Dedifferentiated amniotic fluid mesenchymal stem cell (primary cell): ENCODE measurements around the gene RDH5.
"Not testable (repeated sequence)": the region's sequence is repeated elsewhere in the genome, so short reads cannot be mapped to it uniquely, and the experiment has no call there.

Source experiments
- DNase-seq: peaks from one replicate; pipeline ENCODE4 v3.0.0-alpha.2; 2016; ENCODE audit errors: extremely low spot score

The RDH5 gene

DNA sequence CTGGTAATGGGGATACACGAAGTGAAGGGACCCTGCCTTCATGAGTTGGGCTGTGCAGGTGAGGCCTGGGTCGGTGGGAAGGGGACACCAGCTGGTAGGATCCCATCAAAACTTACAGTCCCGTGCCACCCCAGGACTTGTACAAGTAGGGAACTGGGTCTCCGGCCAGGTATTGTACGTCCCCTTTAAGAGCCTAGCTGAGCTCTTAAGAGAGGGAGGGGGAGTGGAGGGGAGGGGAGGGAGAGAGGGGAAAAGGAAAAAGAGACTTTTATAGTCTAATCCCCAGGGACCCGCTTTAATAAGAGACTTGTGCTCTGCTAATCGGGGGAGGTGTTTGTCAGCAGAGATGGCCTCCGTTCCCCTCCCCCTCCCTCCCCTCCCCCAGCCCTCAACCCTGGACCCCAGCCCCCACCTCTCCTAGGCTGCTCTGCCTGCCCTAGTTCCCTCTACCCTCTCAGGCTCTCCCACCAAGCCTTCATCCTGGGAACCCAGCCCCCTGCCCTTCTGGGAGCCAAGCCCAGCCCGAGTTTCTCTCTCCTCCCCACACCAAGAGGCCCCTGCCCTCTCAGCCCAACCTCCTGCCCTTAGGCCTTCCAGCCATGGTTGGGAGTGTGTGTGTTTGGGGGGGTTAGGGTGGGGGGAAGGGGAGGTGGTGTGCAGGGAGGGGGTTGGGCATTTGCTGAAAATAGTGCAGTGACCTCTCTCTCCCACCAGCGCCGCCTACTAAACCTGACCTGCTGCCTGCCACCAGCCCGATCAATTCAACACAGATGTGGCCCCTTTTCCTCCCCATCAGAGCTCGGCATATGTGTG lies 25.4 kb downstream of the RDH5 start:
- no peak for DNase-seq

DNA sequence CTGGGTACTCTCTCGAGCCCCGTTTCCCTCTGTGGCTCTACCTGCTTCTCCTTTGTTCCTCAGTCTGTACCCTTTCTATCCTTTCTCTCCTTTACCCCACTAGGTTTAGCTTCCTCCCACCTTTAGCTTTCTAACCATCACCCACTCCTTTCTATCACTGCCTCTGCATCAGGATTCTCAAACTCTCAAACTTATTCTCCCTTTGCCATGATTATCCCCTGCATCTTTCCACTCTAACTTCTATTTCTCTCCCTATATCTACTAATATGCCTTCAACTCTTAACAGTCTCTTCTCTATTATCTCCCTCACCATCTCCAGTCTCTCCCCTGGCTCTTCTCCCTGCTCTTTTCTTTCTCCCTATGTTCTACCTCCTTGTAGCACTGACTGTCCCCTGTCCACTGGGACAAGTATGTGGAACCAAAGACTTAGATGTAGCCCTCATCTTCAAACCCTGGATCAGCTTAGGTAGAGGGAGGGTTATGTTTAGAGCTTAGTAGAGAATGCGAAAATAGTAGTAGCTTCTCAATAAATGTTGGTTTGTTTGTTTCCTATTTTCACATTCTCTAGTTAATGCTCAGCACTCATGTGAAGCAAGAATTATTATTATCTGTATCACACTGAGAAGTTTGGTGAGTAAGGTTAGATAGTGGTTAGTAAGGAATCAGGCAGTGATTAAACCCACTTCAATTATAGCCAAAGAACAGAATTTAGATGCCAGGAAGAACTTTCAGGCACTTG lies 26.1 kb downstream of the RDH5 start:
- no peak for DNase-seq

DNA sequence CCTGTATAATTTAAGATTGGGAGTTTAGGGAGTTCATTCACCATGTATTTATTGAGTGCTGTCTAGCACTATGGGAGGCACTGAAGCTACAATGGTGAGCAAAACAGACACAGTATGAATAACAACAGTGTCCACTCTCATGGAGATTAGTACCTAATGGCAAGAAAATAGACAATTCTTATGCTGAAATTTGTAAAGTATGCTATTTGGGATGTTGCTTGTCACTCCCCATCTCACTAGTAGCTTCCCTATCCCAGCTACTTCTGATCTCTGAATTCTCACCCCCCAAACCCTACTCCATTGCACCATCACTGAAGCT lies 26.7 kb downstream of the RDH5 start:
- DNase-seq = no peak

DNA sequence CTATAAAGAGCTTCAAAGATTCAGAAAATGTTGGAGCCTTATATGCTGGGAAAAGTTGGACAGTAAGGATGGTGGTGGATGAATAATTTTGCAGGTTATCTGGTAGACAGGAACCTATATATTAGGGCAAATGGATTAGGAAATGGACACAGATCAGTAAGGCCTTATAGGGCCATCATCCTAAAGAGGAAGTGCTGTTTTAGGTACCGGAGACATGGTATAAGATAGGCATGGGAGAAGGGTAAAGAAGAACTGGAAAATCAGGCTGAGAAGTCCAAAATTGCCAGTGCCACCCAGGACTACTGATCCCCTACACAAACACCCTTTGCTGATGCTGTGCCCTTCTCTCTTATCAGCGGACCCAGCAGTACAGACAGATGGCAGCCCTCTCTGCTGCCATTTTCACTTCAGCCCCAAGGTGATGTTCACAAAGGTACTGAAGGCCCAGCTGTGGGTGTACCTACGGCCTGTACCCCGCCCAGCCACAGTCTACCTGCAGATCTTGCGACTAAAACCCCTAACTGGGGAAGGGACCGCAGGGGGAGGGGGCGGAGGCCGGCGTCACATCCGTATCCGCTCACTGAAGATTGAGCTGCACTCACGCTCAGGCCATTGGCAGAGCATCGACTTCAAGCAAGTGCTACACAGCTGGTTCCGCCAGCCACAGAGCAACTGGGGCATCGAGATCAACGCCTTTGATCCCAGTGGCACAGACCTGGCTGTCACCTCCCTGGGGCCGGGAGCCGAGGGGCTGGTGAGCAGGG lies 28.2 kb downstream of the RDH5 start:
- DNase-seq = no peak

DNA sequence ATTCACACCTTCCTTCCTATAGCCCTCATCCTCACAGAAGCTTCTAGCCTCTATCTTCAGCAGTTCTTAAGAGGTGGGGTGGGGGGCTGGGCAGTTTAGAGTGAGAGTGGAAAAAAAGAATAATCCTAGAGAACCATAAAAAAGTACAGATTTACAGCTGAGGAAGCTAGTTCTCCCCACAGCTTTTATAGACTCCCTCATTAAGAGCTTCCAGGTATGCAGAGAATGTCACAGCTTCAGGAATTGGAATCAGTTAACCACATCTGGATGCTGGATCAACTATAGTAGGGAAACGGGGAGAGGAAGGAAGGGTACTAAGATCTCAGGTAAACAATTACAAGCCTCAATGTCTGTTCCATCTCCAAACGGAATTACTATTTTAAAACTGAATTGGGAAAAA lies 35.1 kb downstream of the RDH5 start:
- DNase-seq = no peak

DNA sequence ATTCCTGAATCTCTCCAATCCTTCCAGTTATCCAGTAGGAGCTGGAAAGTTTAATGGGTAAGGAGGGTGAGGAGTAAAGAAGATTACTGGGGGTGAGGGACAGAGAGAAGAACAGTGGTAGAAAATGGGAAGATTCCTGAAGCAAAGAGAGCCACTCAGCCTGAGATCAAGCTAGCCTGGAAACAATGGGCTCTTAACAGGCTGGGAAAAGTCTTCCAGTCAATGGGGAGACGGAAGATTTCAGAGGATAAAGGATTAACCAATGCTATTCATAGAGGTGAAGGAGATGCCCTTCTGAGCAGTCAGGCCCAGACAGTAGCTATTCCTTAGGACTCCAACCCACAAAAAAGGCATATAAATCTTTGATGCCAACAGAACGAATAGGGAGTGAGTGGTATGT lies 37.5 kb downstream of the RDH5 start:
- no peak for DNase-seq

DNA sequence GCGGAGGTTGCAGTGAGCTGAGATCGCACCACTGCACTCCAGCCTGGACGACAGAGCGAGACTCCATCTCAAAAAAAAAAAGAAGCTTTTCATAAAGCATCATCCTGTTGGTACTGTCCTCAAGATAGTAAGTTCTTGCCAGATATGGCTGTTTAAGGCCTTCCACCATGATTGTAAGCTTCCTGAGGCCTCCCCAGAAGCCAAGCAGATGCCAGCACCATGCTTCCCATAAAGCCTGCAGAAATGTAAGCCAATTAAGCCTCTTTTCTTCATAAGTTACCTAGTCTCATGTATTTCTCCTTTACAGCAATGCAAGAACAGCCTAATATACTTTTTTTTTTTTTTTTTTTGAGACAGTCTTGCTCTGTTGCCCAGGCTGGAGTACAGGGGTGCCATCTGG lies 38.4 kb downstream of the RDH5 start:
- DNase-seq = not testable (repeated sequence)

DNA sequence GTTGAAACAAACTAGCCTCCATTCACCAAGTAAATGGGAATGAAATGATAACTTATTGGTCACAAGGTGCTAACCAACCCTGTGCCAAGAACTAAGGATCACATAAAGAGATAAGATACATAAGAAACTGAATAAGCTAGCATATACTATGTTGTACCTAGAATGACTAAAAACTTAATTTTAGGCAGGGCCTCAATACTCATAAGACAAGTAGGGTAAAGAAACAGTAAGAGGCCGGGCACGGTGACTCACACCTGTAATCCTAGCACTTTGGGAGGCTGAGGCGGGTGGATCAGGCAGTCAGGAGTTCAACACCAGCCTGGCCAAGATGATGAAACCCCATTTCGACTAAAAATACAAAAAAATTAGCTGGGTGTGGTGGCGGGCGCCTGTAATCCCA lies 40.5 kb downstream of the RDH5 start:
- DNase-seq = no peak

DNA sequence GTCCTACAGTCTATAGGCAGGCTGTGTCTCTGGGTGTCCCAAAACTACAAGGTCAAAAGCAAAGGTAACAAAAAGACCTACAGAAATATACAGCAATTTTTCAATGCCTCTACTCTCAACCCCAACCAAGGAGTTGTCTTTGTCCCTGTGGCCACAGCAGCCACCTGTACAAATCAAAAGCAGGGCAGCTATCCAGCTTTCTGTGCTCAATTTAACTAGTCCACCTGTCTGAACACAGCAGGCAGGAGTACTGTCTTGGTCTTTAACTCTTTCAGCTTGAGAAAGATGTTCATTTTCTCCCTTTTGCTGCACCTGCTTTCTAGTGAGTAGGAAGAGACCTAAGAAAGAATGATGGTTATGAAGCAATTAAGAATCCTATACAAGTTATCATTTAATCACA lies 42.5 kb downstream of the RDH5 start:
- DNase-seq = no peak

DNA sequence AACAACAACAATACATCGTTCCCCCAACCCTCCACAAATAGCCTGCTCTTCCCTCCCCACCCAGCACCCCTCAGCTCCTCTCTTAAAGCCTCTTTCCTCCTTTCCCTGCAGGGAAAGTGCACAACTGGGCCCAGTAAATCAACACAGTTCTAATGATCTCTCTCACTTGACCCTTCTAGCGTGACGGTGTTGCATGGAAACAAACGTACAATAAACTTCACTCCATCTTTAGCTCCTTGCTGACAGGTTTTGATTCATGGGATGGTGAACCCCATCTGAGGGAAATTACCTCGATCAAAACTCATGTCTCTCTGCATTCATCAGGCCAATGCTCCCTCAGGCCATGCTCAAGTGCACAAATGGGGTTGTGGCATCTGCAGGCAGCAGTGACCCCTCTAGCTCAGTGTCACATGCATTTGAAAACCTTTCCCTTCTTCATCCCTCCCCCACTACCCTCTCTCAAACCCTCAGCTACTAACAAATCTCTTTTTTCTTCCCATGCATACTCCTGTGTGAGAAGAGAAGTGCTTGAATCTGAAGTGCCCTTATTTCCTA lies 45.6 kb downstream of the RDH5 start:
- no peak for DNase-seq

DNA sequence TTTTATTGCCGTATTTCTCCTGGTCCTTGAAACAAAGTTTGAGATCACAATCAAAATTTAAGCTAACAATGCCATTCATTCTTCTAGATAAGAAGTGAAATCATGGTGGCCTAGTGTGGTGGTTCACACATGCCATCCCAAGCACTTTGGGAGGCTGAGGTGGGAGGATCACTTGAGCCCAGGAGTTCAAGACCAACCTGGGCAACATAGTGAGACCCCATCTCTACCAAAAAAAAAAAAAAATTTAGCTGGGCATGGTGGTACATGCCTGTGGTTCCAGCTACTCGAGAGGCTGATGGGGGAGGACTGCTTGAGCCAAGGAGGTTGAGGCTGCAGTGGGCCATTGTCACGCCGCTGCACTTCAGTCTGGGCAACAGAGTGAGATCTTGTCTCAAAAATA lies 47.0 kb downstream of the RDH5 start:
- DNase-seq = no peak

DNA sequence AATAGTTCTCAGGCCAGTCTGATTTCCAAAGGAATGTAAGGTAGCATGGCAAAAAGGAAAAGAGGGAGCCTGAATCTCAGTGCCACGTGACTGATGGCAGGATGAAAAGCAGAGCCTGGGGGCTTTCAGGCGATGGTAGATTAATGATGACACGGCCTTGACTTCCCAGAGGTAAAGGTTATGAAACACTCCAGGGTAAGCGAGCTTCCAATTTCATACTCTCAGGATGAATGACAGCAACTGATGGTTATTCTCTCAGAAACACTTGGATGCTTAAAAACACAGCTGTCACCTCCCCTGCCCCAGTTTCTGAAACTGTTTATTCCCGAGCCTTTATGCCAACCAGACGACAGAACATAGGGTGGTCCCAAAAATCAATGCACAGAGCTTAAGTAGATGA lies 51.5 kb downstream of the RDH5 start:
- DNase-seq = no peak
